ENCODE data around the gene CERKL. TPM values are rescaled to one million over a fixed set of nuclear protein-coding genes. Genes with fewer than 3 reads are reported as not detected.

The CERKL gene
- total RNA-seq, 1 experiment from 2014 or later = 0.24 TPM

DNA sequence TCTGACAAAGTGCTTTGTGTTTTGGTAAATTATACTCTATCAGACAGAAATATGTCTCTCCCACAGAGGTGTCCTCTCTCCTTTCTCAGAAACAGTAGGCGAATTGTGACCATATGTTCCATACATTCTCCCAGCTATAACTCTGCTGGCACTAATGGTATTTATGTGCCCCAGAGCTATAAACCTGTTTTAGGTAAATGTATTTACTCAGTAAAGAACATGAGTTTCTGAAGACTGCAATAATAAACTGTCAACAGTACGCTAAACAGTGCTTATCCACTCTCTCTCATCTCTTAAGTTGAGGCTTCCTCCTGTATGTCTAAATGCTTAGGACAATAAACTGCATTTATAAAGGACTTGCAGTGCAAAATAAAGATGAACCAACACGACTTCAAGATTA is 141.2 kb downstream of the CERKL start (continued):
- TF ChIP-seq, protein P1, sequence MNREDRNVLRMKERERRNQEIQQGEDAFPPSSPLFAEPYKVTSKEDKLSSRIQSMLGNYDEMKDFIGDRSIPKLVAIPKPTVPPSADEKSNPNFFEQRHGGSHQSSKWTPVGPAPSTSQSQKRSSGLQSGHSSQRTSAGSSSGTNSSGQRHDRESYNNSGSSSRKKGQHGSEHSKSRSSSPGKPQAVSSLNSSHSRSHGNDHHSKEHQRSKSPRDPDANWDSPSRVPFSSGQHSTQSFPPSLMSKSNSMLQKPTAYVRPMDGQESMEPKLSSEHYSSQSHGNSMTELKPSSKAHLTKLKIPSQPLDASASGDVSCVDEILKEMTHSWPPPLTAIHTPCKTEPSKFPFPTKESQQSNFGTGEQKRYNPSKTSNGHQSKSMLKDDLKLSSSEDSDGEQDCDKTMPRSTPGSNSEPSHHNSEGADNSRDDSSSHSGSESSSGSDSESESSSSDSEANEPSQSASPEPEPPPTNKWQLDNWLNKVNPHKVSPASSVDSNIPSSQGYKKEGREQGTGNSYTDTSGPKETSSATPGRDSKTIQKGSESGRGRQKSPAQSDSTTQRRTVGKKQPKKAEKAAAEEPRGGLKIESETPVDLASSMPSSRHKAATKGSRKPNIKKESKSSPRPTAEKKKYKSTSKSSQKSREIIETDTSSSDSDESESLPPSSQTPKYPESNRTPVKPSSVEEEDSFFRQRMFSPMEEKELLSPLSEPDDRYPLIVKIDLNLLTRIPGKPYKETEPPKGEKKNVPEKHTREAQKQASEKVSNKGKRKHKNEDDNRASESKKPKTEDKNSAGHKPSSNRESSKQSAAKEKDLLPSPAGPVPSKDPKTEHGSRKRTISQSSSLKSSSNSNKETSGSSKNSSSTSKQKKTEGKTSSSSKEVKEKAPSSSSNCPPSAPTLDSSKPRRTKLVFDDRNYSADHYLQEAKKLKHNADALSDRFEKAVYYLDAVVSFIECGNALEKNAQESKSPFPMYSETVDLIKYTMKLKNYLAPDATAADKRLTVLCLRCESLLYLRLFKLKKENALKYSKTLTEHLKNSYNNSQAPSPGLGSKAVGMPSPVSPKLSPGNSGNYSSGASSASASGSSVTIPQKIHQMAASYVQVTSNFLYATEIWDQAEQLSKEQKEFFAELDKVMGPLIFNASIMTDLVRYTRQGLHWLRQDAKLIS (CRISPR knock-in tag; IDR thresholded peaks at IDR 0.05; ENCODE audit: borderline replicate concordance) = no peak
- TF ChIP-seq HMGA2 (CRISPR knock-in tag; IDR thresholded peaks at IDR 0.05) = no peak

DNA sequence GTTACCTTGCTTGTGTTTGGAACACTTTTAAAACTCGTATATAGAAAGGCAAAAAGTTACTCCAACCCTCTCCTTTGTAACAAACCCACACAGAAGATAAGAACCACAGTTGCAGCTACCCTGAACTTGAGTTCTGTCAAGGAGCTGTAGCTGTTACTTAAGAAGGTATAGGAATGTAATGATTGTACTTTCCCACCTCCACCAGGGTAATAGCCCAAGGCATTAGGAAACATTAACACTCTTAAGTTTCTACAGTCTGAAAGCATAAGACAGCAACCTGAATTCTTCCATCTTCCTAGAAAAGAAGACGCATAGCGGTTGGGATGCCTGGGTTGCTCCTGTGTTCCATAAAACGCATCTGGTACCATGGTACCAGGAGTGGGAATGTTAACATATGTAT is 156.7 kb downstream of the CERKL start:
- POLR2A ChIA-PET = no interaction called here
- CTCF ChIA-PET = interaction anchor here (0.9 kb wide), 1 partner anchor 33 kb away, joined by 3 read pairs; no protein-coding TSS in a partner anchor
- ATAC-seq (no peak), DNase-seq (ENCODE audit: low spot score) (no peak)
- Mint-ChIP-seq H3K4me1 (peaks cover 19% of the 10 kb centered on the region; the same call in 1 of the 2 replicates), H3K27ac (no peak overlapping the region), H3K9me3 (no peaks in the 10 kb centered on the region), H3K27me3 (ENCODE audit: low read depth) (no peaks in the 10 kb centered on the region), H3K36me3 (no peaks in the 10 kb centered on the region), H3K4me3 (no peak overlapping the region)
- TF ChIP-seq TEAD4 (CRISPR knock-in tag; IDR thresholded peaks at IDR 0.05) = no peak
- TF ChIP-seq GTF2I (CRISPR knock-in tag; conservative IDR thresholded peaks at IDR 0.05) = no peak
- TF ChIP-seq FOXJ3 (CRISPR knock-in tag; IDR thresholded peaks at IDR 0.05; ENCODE audit: borderline replicate concordance) = no peak
- TF ChIP-seq, protein P2, sequence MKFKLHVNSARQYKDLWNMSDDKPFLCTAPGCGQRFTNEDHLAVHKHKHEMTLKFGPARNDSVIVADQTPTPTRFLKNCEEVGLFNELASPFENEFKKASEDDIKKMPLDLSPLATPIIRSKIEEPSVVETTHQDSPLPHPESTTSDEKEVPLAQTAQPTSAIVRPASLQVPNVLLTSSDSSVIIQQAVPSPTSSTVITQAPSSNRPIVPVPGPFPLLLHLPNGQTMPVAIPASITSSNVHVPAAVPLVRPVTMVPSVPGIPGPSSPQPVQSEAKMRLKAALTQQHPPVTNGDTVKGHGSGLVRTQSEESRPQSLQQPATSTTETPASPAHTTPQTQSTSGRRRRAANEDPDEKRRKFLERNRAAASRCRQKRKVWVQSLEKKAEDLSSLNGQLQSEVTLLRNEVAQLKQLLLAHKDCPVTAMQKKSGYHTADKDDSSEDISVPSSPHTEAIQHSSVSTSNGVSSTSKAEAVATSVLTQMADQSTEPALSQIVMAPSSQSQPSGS (CRISPR knock-in tag; IDR thresholded peaks at IDR 0.05; ENCODE audit: borderline replicate concordance, low read depth) = no peak
- TF ChIP-seq, protein P3, sequence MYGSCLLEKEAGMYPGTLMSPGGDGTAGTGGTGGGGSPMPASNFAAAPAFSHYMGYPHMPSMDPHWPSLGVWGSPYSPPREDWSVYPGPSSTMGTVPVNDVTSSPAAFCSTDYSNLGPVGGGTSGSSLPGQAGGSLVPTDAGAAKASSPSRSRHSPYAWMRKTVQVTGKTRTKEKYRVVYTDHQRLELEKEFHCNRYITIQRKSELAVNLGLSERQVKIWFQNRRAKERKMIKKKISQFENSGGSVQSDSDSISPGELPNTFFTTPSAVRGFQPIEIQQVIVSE (CRISPR knock-in tag; IDR thresholded peaks at IDR 0.05; ENCODE audit: borderline replicate concordance) = no peak
- no peak for TF ChIP-seq SOX15 (CRISPR knock-in tag; IDR thresholded peaks at IDR 0.05)
- no peak for TF ChIP-seq ATF1 (CRISPR knock-in tag; IDR thresholded peaks at IDR 0.05)
- TF ChIP-seq, protein P4, sequence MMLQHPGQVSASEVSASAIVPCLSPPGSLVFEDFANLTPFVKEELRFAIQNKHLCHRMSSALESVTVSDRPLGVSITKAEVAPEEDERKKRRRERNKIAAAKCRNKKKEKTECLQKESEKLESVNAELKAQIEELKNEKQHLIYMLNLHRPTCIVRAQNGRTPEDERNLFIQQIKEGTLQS (CRISPR knock-in tag; conservative IDR thresholded peaks at IDR 0.05) = no peak
- TF ChIP-seq, protein P5, sequence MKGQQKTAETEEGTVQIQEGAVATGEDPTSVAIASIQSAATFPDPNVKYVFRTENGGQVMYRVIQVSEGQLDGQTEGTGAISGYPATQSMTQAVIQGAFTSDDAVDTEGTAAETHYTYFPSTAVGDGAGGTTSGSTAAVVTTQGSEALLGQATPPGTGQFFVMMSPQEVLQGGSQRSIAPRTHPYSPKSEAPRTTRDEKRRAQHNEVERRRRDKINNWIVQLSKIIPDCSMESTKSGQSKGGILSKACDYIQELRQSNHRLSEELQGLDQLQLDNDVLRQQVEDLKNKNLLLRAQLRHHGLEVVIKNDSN (CRISPR knock-in tag; IDR thresholded peaks at IDR 0.05) = no peak
- TF ChIP-seq ETV6 (CRISPR knock-in tag; IDR thresholded peaks at IDR 0.05) = no peak
- TF ChIP-seq, protein P6, sequence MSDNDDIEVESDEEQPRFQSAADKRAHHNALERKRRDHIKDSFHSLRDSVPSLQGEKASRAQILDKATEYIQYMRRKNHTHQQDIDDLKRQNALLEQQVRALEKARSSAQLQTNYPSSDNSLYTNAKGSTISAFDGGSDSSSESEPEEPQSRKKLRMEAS (CRISPR knock-in tag; IDR thresholded peaks at IDR 0.05) = no peak
- TF ChIP-seq, protein P7, sequence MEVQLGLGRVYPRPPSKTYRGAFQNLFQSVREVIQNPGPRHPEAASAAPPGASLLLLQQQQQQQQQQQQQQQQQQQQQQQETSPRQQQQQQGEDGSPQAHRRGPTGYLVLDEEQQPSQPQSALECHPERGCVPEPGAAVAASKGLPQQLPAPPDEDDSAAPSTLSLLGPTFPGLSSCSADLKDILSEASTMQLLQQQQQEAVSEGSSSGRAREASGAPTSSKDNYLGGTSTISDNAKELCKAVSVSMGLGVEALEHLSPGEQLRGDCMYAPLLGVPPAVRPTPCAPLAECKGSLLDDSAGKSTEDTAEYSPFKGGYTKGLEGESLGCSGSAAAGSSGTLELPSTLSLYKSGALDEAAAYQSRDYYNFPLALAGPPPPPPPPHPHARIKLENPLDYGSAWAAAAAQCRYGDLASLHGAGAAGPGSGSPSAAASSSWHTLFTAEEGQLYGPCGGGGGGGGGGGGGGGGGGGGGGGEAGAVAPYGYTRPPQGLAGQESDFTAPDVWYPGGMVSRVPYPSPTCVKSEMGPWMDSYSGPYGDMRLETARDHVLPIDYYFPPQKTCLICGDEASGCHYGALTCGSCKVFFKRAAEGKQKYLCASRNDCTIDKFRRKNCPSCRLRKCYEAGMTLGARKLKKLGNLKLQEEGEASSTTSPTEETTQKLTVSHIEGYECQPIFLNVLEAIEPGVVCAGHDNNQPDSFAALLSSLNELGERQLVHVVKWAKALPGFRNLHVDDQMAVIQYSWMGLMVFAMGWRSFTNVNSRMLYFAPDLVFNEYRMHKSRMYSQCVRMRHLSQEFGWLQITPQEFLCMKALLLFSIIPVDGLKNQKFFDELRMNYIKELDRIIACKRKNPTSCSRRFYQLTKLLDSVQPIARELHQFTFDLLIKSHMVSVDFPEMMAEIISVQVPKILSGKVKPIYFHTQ (CRISPR knock-in tag; IDR thresholded peaks at IDR 0.05) = no peak
- TF ChIP-seq JAZF1 (CRISPR knock-in tag; IDR thresholded peaks at IDR 0.05) = no peak
- no peak for TF ChIP-seq OVOL2 (CRISPR knock-in tag; IDR thresholded peaks at IDR 0.05; ENCODE audit: borderline replicate concordance)
- TF ChIP-seq, protein P8, sequence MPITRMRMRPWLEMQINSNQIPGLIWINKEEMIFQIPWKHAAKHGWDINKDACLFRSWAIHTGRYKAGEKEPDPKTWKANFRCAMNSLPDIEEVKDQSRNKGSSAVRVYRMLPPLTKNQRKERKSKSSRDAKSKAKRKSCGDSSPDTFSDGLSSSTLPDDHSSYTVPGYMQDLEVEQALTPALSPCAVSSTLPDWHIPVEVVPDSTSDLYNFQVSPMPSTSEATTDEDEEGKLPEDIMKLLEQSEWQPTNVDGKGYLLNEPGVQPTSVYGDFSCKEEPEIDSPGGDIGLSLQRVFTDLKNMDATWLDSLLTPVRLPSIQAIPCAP (CRISPR knock-in tag; IDR thresholded peaks at IDR 0.05) = no peak
- TF ChIP-seq TEAD1 (CRISPR knock-in tag; IDR thresholded peaks at IDR 0.05) = no peak
- TF ChIP-seq TP53 (CRISPR knock-in tag; IDR thresholded peaks at IDR 0.05) = no peak
- no peak for TF ChIP-seq RORB (CRISPR knock-in tag; IDR thresholded peaks at IDR 0.05)

Measured in WTC11 (cell line).